KOPT-K1 (cell line): ENCODE results near the gene GABPA.
"Not testable (repeated sequence)": the region's sequence is repeated elsewhere in the genome, so short reads cannot be mapped to it uniquely, and the experiment has no call there.

Source experiments
- H3K27ac ChIP-seq: fragments of 200-600 bp; sonication (generic); 2 replicates; pipeline ENCODE4 v1.5.1; 2016; ENCODE audit warnings: antibody characterized with exemption, mild to moderate bottlenecking, low read depth, low read length; ENCODE audit not compliant: poor library complexity, severe bottlenecking
- H3K36me3 ChIP-seq: fragments of 200-600 bp; sonication (generic); 2 replicates; pipeline ENCODE4 v1.5.1; 2017; ENCODE audit warnings: antibody characterized with exemption, mild to moderate bottlenecking, low read length, moderate library complexity; ENCODE audit not compliant: insufficient read depth
- H3K9me3 ChIP-seq: fragments of 200-600 bp; sonication (generic); 2 replicates; pipeline ENCODE4 v1.5.1; 2017; ENCODE audit warnings: antibody characterized with exemption, low read length, mild to moderate bottlenecking; ENCODE audit not compliant: insufficient read depth, poor library complexity, severe bottlenecking

Gene GABPA

DNA sequence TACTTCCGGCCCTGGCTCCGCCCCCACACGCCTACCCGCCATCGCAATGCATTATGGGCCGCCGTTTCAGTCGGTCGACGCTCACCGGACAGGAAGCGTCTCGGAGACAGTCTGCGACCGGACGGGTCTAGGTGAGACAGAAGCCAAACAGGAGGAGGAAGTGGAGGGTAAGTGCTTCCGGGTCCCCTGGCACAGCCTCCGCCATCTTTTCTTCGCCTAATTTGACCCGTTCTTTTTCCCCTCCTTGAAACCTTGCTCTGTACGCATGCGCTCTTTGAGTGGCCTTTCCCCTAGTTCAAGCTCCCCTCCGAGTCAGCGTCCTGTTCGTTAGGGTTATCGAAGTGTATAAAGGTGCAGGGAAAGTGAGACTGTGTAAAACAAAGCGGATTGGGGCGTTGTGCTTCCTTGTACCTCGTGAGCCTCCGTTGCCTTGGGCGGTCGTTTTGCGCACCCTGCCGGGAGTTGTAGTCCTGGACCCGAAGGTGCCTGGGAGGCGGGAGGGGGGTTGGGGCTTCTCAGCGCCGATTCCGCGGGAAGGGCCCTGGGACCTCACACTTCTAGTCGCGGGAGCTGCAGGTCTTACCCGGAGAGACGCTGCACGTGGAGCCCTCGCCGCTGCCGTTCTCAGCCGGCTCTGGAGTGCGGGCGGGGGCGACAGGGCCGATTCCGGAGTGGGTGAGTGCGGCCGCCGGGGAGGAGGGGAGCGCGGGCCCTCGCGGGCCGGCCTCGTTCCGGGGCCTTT, at the start of gene GABPA, which contains the start of gene ATP5PF:
TSS of gene GABPA (plus strand) at position 69 of the 742 bp plus-strand sequence. CDS start 6,627 bp downstream, outside the sequence.
TSS of gene ATP5PF (minus strand) at position 1 of the 742 bp plus-strand sequence. CDS start 5,110 bp downstream, outside the sequence.
- H3K9me3 ChIP-seq: no peaks in the 10 kb centered on the region
- H3K36me3 ChIP-seq: peaks cover 30% of the 10 kb centered on the region
- H3K27ac ChIP-seq: peak within 1 kb of the TSS; percentile 97

DNA sequence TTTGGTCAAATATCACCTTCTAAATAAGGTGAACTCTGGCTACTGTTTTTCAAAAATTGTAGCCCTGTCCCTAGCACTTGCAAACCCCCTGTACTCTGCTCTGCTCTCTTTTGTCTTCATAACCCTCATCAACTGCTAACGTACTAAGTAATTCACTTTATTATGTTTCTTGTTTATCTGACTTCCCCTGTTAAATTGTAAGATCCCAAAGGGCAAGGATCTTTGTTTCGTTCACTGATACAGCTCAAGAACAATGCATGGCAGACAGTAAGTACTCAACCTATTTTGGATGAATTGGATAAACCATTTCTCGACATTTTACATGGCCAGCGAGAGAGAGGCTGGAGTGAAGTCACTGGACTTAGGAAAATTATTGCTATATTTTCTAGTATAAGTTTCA, 47.0 kb upstream of the GABPA start:
- no peaks in the 10 kb centered on the region for H3K9me3 ChIP-seq
- no peak overlapping the region for H3K27ac ChIP-seq

DNA sequence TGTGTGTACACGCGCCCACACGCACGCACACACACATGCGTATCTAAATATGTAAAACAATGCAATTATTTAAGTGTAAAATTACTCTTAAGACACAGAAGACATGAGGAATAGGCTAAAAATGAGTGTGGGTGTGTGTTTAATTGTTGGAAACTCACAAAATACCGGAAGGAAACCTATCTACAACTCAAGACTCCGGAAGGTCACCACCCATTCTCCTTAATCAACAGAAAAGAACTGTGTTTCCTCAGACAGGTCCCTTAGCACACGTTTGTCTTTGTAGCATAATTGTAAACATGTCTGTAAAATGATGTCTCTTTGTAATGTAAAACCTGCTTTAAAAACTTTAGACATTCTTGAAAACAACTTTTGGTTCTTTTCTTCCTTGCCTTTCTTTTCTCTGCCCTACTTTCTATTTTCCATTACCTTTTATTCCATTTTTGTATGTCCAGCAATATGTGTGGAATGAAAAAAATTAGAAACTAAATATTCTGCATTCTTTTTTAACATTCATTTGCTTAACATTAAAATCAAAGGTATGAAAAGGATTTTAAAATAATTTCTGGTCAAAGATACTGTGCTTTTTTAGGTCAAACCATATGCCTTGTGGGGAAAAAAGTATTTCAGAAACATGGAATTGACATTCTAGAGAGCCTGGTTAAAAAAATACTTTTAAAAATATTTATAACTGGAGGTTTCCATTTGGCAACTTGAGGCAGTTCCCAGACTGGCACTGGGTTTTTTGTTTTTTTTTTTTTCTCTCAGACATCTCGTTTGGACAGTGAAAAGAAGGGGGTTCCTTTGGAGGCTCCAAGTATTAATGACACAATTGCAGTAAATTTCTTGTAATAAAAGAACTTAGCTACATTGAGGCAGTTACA, 46.3 kb upstream of the GABPA start:
- H3K9me3 ChIP-seq: no peaks in the 10 kb centered on the region
- H3K36me3 ChIP-seq: no peaks in the 10 kb centered on the region
- H3K27ac ChIP-seq: no peak overlapping the region

More for the DNA sequence above, 47.0 kb upstream of the GABPA start:
- no peaks in the 10 kb centered on the region for H3K36me3 ChIP-seq

DNA sequence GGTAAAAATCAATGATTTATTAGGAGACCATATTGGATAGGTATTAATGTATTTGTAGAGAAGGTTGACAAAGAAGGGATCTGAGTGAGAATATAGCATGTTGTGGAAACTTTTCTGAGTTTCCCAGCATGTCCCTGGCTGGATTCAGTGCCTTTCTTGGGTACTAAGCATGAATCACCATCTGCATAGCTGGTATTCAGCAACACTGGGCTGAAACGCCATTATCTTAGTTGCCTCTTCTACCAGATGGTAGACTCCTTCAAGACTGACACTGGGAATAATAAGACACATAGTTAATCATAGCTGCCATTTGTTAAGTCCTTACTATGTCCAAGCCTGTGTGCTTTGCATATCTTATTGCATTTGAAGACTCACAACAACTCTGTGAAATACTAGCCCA, 45.5 kb upstream of the GABPA start:
- no peak overlapping the region for H3K27ac ChIP-seq
- H3K36me3 ChIP-seq: no peaks in the 10 kb centered on the region
- no peaks in the 10 kb centered on the region for H3K9me3 ChIP-seq

DNA sequence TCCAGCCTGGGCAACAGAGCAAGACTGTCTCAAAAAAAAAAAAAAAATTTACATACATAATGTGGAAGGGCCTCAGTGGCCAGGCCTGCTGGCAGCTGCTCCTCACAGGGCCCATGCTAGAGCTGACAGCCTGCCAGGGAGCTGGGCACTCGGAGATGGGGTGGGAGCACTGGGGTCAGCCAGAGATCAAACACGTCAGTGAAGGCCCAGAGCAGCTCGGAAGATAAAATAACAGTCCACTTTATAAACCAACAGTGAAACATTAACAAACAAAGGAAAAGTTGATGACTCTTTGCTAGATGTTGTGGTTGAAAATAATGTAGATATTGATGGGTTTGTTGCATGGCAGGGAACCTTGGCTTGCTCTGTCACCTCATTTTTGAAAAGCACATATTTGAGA, 42.8 kb upstream of the GABPA start:
- Histone ChIP-seq H3K36me3 (no peaks in the 10 kb centered on the region), H3K9me3 (no peaks in the 10 kb centered on the region), H3K27ac (no peak overlapping the region)

DNA sequence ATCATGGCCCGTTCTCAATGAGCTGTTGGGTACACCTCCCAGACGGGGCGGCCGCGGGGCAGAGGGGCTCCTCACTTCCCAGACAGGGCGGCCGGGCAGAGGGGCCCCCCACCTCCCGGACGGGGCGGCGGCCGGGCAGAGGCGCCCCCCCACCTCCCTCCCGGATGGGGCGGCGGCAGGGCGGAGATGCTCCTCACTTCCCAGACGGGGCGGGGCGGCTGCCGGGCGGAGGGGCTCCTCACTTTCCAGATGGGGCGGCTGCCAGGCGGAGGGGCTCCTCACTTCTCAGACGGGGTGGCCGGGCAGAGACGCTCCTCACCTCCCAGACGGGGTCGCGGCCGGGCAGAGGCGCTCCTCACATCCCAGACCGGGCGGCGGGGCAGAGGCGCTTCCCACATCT, 39.3 kb upstream of the GABPA start:
- H3K36me3 ChIP-seq, H3K9me3 ChIP-seq, H3K27ac ChIP-seq: not testable (repeated sequence)

DNA sequence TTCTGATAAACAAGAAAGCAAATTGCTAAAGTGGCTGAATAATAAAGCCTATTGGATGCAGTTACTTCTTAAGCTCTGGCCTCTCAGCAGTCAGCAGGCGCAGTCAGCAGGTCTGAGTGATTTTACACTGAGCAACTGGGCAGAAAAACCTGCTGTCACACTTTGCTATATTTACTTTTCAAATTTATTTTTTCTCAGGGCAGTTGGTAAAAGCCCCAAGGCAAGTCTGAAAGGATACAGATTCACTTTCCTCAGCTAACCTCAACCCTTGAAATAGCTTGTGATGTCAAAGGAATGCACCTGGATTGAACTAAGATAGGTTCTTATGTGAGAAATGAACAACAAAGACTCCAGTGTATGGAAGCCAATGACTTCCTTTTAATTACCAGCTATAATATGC, 34.0 kb upstream of the GABPA start:
- H3K36me3 ChIP-seq: no peaks in the 10 kb centered on the region
- H3K27ac ChIP-seq: no peak overlapping the region
- no peaks in the 10 kb centered on the region for H3K9me3 ChIP-seq

DNA sequence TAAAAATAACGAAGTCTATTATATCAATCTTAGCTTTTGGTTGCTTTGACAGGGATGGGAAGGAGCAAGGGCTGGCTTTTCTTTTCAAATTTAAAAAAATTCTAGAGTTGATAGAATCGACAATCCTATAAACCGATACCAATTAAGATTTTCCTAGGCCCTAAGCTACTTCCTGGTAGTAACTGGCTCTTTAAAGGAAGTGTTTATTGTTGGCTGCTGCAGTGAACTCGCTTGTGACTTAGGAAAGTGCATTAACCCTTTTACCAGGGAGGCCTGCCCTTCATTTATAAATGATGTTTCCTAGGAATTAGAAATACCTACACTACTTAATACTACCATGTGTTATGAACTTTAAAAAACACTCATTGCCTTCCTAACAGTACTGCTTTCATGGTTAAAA, 33.2 kb upstream of the GABPA start:
- Histone ChIP-seq H3K9me3 (no peaks in the 10 kb centered on the region), H3K27ac (no peak overlapping the region), H3K36me3 (no peaks in the 10 kb centered on the region)

DNA sequence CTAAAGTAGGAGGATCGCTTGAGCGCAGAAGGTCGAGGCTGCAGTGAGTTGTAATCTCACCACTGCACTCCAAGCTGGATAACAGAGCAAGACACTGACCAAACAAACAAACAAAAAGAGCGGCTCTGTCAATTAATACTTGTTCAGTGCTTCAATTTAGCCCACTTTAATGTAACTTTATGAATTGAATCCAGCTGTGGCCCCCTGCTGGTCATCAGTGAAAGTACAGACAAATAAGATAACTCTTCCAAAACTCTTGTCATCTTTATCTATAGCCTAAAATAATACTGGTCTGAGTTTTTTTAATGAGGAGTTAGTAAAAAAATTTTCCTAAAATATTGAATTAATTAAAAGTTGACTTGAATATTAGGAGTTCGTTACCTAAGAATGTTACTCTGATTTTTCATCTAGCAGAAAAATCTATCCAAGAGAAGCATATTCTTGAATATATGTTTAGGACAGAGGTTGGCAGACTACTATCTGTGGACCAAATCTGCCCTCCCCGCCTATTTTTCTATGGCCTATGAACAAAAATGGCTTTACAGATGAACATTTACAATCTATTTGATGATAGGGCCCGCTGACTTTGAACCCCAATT, 26.2 kb upstream of the GABPA start:
- no peaks in the 10 kb centered on the region for H3K9me3 ChIP-seq
- no peaks in the 10 kb centered on the region for H3K36me3 ChIP-seq
- no peak overlapping the region for H3K27ac ChIP-seq

DNA sequence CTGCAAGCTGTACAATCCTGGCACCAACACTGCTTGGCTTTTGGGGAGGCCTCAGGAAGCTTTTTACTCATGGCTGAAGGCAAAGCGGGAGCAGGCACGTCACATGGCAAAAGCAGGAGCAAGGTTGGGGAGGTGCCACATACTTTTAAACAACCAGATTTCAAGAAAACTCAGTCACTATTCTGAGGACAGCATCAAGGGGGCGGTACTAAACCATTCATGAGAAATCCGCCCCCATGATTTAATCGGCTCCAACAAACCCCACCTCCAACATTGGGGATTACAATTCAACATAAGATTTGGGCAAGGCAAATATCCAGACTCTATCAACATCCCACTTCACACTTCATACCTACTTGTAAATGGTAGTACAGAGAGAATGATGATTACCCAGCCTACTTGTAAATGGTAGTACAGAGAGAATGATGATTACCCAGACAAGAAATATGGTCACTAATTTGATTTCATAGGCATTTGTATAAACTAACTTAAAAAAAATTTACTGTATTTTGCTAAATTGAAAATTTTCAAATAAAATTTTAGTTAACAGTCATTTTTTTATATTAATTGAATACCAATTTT, 25.0 kb upstream of the GABPA start:
- H3K9me3 ChIP-seq: no peaks in the 10 kb centered on the region
- no peaks in the 10 kb centered on the region for H3K36me3 ChIP-seq
- no peak overlapping the region for H3K27ac ChIP-seq

DNA sequence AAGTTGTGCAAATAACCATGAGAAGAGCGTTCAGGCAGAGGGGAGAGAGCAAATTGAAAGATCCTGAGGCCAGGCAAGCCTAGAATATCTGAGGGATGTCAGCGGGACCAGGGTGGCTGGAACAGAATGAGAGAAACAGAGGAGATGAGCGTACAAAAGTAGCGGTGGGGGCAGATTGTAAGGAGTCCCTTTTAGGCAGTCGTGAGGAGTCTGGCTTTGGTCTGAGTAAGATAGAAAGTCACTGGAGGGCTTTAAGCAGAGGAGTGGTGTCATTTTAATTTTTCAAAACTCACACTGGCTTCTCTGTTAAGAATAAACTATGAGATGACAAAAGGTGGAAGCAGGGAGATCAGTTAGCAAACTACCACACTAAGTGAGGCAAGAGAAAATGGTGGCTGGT, 24.2 kb upstream of the GABPA start:
- Histone ChIP-seq H3K9me3 (no peaks in the 10 kb centered on the region), H3K36me3 (peaks cover 5% of the 10 kb centered on the region; the same call in 1 of the 2 replicates), H3K27ac (no peak overlapping the region)

DNA sequence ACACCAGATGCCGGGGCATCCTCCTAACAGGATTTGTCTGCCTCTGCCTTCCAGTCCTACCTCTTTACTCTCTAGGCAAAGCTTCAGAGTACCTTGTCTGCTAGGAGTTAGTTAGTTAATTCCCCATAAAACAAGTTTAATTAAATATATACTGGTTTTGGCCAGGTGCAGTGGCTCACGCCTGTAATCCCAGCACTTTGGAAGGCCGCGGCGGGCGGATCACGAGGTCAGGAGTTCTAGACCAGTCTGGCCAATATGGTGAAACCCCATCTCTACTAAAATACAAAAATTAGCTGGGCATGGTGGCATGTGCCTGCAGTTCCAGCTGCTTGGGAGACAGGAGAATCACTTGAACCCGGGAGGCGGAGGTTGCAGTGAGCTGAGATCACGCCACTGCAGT, 20.7 kb upstream of the GABPA start:
- not testable (repeated sequence) for H3K9me3 ChIP-seq, H3K27ac ChIP-seq
- peaks cover 15% of the 10 kb centered on the region; the same call in 1 of the 2 replicates for H3K36me3 ChIP-seq

DNA sequence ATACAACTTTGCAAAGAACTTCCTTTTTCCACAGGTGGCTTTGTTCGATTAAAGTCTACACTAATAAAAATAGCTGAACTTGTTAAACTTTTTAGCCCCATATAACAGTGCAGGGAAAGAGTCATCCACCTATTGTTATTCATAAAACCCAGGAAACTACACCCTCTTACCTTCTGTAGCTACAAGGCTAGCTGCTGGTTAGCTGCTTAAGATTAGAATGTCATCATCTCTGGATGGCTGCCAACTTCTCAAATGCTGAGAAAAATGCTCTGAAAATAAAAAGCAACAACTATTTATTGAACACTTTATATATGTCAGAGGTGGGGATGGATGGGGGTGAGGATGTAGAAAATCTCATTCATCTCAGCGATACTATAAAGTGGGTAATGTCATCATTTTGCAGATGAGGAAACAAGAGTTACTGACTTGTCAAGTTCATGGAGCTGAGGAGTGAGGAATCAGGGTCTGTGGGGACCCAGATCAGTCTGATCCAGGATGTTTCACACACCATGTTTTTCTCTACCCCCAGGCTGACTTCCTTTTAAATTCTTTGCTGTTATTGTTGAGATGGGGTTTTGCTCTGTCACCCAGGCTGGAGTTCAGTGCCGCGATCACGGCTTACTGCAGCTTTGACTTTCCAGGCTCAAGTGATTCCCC, 17.2 kb upstream of the GABPA start:
- H3K27ac ChIP-seq: no peak overlapping the region

DNA sequence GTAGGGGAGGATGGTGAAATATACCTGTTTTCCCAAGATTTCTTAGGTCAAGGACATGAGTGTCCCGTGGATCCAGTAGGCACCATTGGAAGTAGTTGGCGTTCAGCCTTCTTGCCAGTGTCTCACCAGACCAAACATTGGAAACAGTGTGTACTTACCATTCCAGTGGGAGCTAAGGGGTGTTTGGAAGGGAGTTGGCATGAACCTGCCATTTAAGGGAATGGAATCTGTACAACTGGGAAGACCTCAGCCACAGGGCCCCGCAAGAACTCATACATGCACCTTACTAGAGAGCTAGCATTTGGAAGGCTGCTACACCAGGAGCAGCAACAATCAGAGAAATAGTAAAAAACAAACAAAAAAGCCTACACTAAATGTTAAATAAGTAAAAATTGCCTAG, 12.8 kb upstream of the GABPA start:
- Histone ChIP-seq H3K27ac (no peak overlapping the region), H3K36me3 (peaks cover 66% of the 10 kb centered on the region), H3K9me3 (no peaks in the 10 kb centered on the region)

More for the DNA sequence above, 17.2 kb upstream of the GABPA start:
- Histone ChIP-seq H3K36me3 (peaks cover 38% of the 10 kb centered on the region), H3K9me3 (no peaks in the 10 kb centered on the region)
